HepG2 (cell line): Measurements from ENCODE around the gene CFAP100. TPM values are rescaled to one million over a fixed set of nuclear protein-coding genes. Genes with fewer than 3 reads are reported as not detected.

Source experiments
- ATAC-seq: fragments of 200-7000 bp; cut with Tn5 transposase; 3 replicates; pipeline ENCODE4 v1.9.1; 2020; ENCODE audit warnings: mild to moderate bottlenecking, moderate library complexity
- BruUV-seq: library from RNA; stranded (reverse); fragments of 400-500 nt; replicated peaks from 2 replicates; lab custom pipeline; 2021; lab: Mats Ljungman, UMichigan
- CTCF ChIA-PET: fragments of 300-600 bp; formaldehyde crosslinking; extraction: SDS; loops from one replicate; lab custom pipeline; 2021; ENCODE audit warnings: low total read pairs, inconsistent platforms, low intra/inter-chr PET ratio; lab: Yijun Ruan, JAX
- POLR2A ChIA-PET: fragments of 350-600 bp; sonication (Branson Sonifier 250); formaldehyde crosslinking; loops from one replicate; lab custom pipeline; 2020; ENCODE audit warnings: antibody characterized with exemption, inconsistent platforms; lab: Yijun Ruan, JAX
- DNase-seq: peaks from one replicate; pipeline ENCODE4 v3.0.0-alpha.2; 2015; ENCODE audit warnings: low spot score
- FAIRE-seq: peaks from 3 replicates; lab custom pipeline; 2011; peaks lifted over from hg19 to GRCh38; lab: Jason Lieb, UNC
- H2AFZ ChIP-seq: one replicate; pipeline ENCODE4 v1.6.1; 2011; ENCODE audit warnings: low read length, inconsistent platforms
- H3K27ac ChIP-seq: fragments of 300-600 bp; 3 replicates; pipeline ENCODE4 v1.8.0; 2011; ENCODE audit warnings: mixed run types, mild to moderate bottlenecking, mixed read lengths, low read length, inconsistent platforms; ENCODE audit not compliant: insufficient read depth; ENCODE audit errors: extremely low read length
- H3K27me3 ChIP-seq, 2 experiments: fragments of 200-600 bp in 1 of 2; 2 replicates in 1 of 2; 3 replicates in 1 of 2; pipeline versions ENCODE4 v1.6.0 to v1.8.0; 2011; ENCODE audit warnings: low read length in 2 of 2, mild to moderate bottlenecking in 2 of 2, moderate library complexity in 2 of 2, inconsistent platforms in 1 of 2; ENCODE audit not compliant: insufficient read depth in 2 of 2, control insufficient read depth in 1 of 2
- H3K36me3 ChIP-seq, 2 experiments: fragments of 200-600 bp in 1 of 2; replicated peaks in 1 of 2; 2 replicates in 1 of 2; 3 replicates in 1 of 2; pipeline versions ENCODE4 v1.5.1 to v1.8.0; 2011; ENCODE audit warnings: low read length in 2 of 2, inconsistent platforms in 1 of 2; ENCODE audit not compliant: insufficient read depth in 2 of 2, control insufficient read depth in 1 of 2
- H3K4me1 ChIP-seq: 2 replicates; pipeline ENCODE4 v1.5.1; 2012; ENCODE audit warnings: low read length, inconsistent platforms; ENCODE audit not compliant: insufficient read depth
- H3K4me2 ChIP-seq: 2 replicates; pipeline ENCODE4 v1.6.0; 2011; ENCODE audit warnings: low read depth, low read length, inconsistent platforms
- H3K4me3 ChIP-seq, 3 experiments: fragments of 200-600 bp in 1 of 3; sonication (generic), shearing (Covaris generic) in 1 of 3; replicated peaks in 1 of 3; 2 replicates each; pipeline ENCODE4 v1.5.1; 2011 to 2016; ENCODE audit warnings: low read length in 3 of 3, inconsistent platforms in 2 of 3, low read depth in 2 of 3, mild to moderate bottlenecking in 2 of 3, control low read depth in 1 of 3, mixed read lengths in 1 of 3; ENCODE audit not compliant: insufficient read depth in 1 of 3
- H3K79me2 ChIP-seq: one replicate; pipeline ENCODE4 v1.6.1; 2011; ENCODE audit warnings: low read length, inconsistent platforms; ENCODE audit not compliant: insufficient read depth
- H3K9ac ChIP-seq: 2 replicates; pipeline ENCODE4 v1.6.0; 2011; ENCODE audit warnings: mild to moderate bottlenecking, low read depth, low read length, inconsistent platforms; ENCODE audit not compliant: insufficient read depth
- H3K9me3 ChIP-seq: 2 replicates; pipeline ENCODE4 v1.5.1; 2012; ENCODE audit warnings: mild to moderate bottlenecking, low read length
- H4K20me1 ChIP-seq: 2 replicates; pipeline ENCODE4 v1.6.0; 2011; ENCODE audit warnings: inconsistent platforms, mild to moderate bottlenecking, low read length, moderate library complexity; ENCODE audit not compliant: insufficient read depth
- MED1 ChIP-seq: sonication (generic); formaldehyde crosslinking; IDR thresholded peaks from 2 replicates; pipeline ENCODE4 v1.4.0; 2020; ENCODE audit warnings: missing genetic modification reagents
- PCBP2 ChIP-seq: fragments of 200-400 bp; formaldehyde crosslinking; optimal IDR thresholded peaks from 2 replicates; pipeline ENCODE3; 2018; ENCODE audit warnings: low read length, low read depth; ENCODE audit not compliant: poor library complexity, severe bottlenecking
- RBM22 ChIP-seq: fragments of 200-400 bp; formaldehyde crosslinking; optimal IDR thresholded peaks from 2 replicates; pipeline ENCODE3; 2017; ENCODE audit warnings: mild to moderate bottlenecking, low read length, moderate library complexity
- ZNF276 ChIP-seq: sonication (generic); formaldehyde crosslinking; IDR thresholded peaks from 2 replicates; pipeline ENCODE4 v1.4.0; 2020; ENCODE audit warnings: mild to moderate bottlenecking, low read depth, missing genetic modification reagents
- ZNF33A ChIP-seq: sonication (generic); formaldehyde crosslinking; IDR thresholded peaks from 2 replicates; pipeline ENCODE4 v1.5.1; 2020; ENCODE audit warnings: missing genetic modification reagents, mild to moderate bottlenecking, moderate library complexity, borderline replicate concordance
- ZNF563 ChIP-seq: sonication (generic); formaldehyde crosslinking; IDR thresholded peaks from 2 replicates; pipeline ENCODE4 v1.8.0; 2022; ENCODE audit warnings: mild to moderate bottlenecking, moderate library complexity, missing genetic modification reagents
- ZNF615 ChIP-seq: sonication (generic); formaldehyde crosslinking; IDR thresholded peaks from 2 replicates; pipeline ENCODE4 v1.5.0; 2020; ENCODE audit warnings: mild to moderate bottlenecking, missing genetic modification reagents, borderline replicate concordance
- ZNF788 ChIP-seq: sonication (generic); formaldehyde crosslinking; IDR thresholded peaks from 2 replicates; pipeline ENCODE4 v1.5.0; 2020; ENCODE audit warnings: mild to moderate bottlenecking, missing genetic modification reagents, borderline replicate concordance
- ZSCAN9 ChIP-seq: IDR thresholded peaks from 2 replicates; pipeline ENCODE4 v1.6.1; 2016; ENCODE audit warnings: borderline replicate concordance
- WGBS: methylation state at CpG from one replicate; pipeline ENCODE4 v1.1.6; 2017; ENCODE audit warnings: low lambda C conversion rate; 5-methylcytosine and 5-hydroxymethylcytosine counted together
- in situ Hi-C: cut with HindIII; loops from 2 replicates; pipeline ENCODE4 v1.10.0; 2017; ENCODE audit warnings: low pct_unique_long_range_greater_than_20kb; ENCODE audit not compliant: extremely low pct_ligation_motif_present
- intact Hi-C: fragments of 100-400 bp; cut with micrococcal nuclease; formaldehyde crosslinking; loops from one replicate; pipeline ENCODE4 v1.10.0; 2022; ENCODE audit not compliant: unreplicated experiment
- polyA plus RNA-seq, 8 experiments: library from polyadenylated mRNA; depleted of rRNA in 3 of 8; stranded (reverse) in 7 of 8; unstranded in 1 of 8; fragments of >200 nt; fragmentation: Illumina TruSeq in 4 of 8; extraction: Trizol in 4 of 8; gene quantifications; 2 replicates each; pipeline versions ENCODE4 v1.2.1 to v1.2.3, GENCODE V29; 2011 to 2016; ENCODE audit warnings: low read depth in 4 of 8, missing spikeins in 1 of 8, mixed read lengths in 1 of 8; ENCODE audit not compliant: insufficient read depth in 1 of 8
- total RNA-seq, 5 experiments: library from RNA; depleted of rRNA; stranded (reverse); fragments of >200 nt; fragmentation: Illumina TruSeq; extraction: Trizol; gene quantifications; 2 replicates each; pipeline ENCODE4 v1.2.3, GENCODE V29; 2016; ENCODE audit warnings: low read depth in 1 of 5

Gene CFAP100
- total and polyA plus RNA-seq, 2 of the 13 experiments (the other 11 are each of a cell fraction or from before 2014, with no cell fraction given): 0.32 TPM; not detected in 1

DNA sequence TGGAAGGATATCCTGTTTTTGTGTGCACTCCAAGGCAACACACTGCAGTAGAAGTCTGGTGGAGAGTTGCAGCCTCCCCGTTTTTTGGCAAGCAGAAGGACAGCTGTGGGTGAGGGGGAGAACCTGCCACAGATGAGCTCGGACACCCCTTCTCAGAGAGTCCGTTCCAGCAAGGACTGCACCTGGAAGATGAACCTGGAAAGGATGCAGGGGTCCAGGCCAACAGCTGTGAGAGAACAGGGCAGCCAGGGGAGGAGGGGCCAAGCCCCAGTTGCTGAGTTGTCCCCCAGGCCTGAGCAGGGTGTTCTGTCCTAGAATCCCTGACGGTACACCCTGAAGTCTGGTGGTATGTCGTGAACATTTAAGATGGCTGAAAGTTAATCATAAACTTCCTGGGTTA lies 50.8 kb downstream of the CFAP100 start (continued):
- no peak for TF ChIP-seq PCBP2
- no peak for TF ChIP-seq ZNF563

GRCh38 chr3:126446301-126446700 lies 51.6 kb downstream of the CFAP100 start:
- H3K79me2 ChIP-seq: no peaks in the 10 kb centered on the region
- no peak overlapping the region for H3K27ac ChIP-seq
- no peaks in the 10 kb centered on the region for H3K9me3 ChIP-seq
- 0 out of 2 replicates have a peak, but pooled peaks cover 3% of the 10 kb centered on the region for H4K20me1 ChIP-seq
- H3K36me3 ChIP-seq: peaks cover 13 to 43% of the 10 kb centered on the region in 2 experiments; a peak in 4 of 5 replicates
- H3K4me3 ChIP-seq: no peak overlapping the region
- H3K4me1 ChIP-seq: peaks cover 17% of the 10 kb centered on the region
- H3K27me3 ChIP-seq: no peaks in the 10 kb centered on the region
- in situ Hi-C loops: no loop called here
- no peak overlapping the region for H3K9ac ChIP-seq
- H3K4me2 ChIP-seq: no peak overlapping the region
- ChIA-PET POLR2A (no interaction called here), CTCF (no interaction called here)
- TF ChIP-seq ZNF33A (CRISPR knock-in tag) (no peak), ZNF615 (CRISPR knock-in tag) (no peak), MED1 (CRISPR knock-in tag) (no peak), ZNF788 (CRISPR knock-in tag) (no peak), ZSCAN9 (no peak), RBM22 (peak; percentile 65), ZNF276 (CRISPR knock-in tag) (no peak)
- TF ChIP-seq, all 625 proteins: peak for 1
- WGBS: 100% methylated on average over 3 of the region's 8 CpGs
- DNase-seq (no peak), ATAC-seq (peak; percentile 17), FAIRE-seq (no peak)
- no peak overlapping the region for H2AFZ ChIP-seq
- intact Hi-C loops: no loop called here
- no TSS peak for BruUV-seq
